ENCODE results near the gene TAAR9.
A peak's percentile ranks its signal among the peaks of the same experiment; 100 is the strongest.
"Not testable (repeated sequence)": the region's sequence is repeated elsewhere in the genome, so short reads cannot be mapped to it uniquely, and the experiment has no call there.

TAAR9 gene

GRCh38 chr6:132513831-132514545 is 24.1 kb upstream of the TAAR9 start:
- DNase-seq = no peak

GRCh38 chr6:132515386-132515785 is 22.7 kb upstream of the TAAR9 start:
- no peak for DNase-seq

- no peak for DNase-seq
These were observed 17.1 kb upstream of the TAAR9 start for GRCh38 chr6:132520953-132521352.

GRCh38 chr6:132524646-132525045 is 13.4 kb upstream of the TAAR9 start:
- no peak for DNase-seq

GRCh38 chr6:132525866-132526265 is 12.2 kb upstream of the TAAR9 start:
- DNase-seq = no peak

- DNase-seq = no peak
These were observed 11.6 kb upstream of the TAAR9 start for GRCh38 chr6:132526461-132526860.

- DNase-seq = no peak
These were observed 10.3 kb upstream of the TAAR9 start for GRCh38 chr6:132527791-132528190.

GRCh38 chr6:132530293-132530974 is 7.6 kb upstream of the TAAR9 start:
- DNase-seq = peak in 36 of 56 donors; percentile 4 to 74 (median 27)

GRCh38 chr6:132534546-132534945 is 3.5 kb upstream of the TAAR9 start:
- not testable (repeated sequence) for DNase-seq

- no peak for DNase-seq
These were observed 932 bp upstream of the TAAR9 start for GRCh38 chr6:132537145-132537544.

- no peak for DNase-seq
These were observed 6.7 kb downstream of the TAAR9 start for GRCh38 chr6:132544826-132545225.

- DNase-seq = no peak
These were observed 10.8 kb downstream of the TAAR9 start for GRCh38 chr6:132548746-132549463.

- DNase-seq = no peak
These were observed 13.1 kb downstream of the TAAR9 start for GRCh38 chr6:132551214-132551613.

GRCh38 chr6:132552372-132552771 is 14.3 kb downstream of the TAAR9 start, which contains the start of gene TAAR8:
Gene TAAR8 (plus strand): TSS chr6:132552672. CDS start chr6:132552693, 21 bp downstream.
- no peak for DNase-seq

- DNase-seq = not testable (repeated sequence)
These were observed 22.0 kb downstream of the TAAR9 start for GRCh38 chr6:132560087-132560486.

- DNase-seq = no peak
These were observed 28.3 kb downstream of the TAAR9 start for GRCh38 chr6:132566404-132566803.

GRCh38 chr6:132567566-132567965 is 29.5 kb downstream of the TAAR9 start:
- no peak for DNase-seq

- DNase-seq = no peak
These were observed 30.5 kb downstream of the TAAR9 start for GRCh38 chr6:132568611-132569010.

- DNase-seq = peak in 40 of 56 donors; percentile 1 to 84 (median 29)
These were observed 31.1 kb downstream of the TAAR9 start for GRCh38 chr6:132569170-132569569.

GRCh38 chr6:132570221-132570777 is 32.2 kb downstream of the TAAR9 start, which contains the start of gene TAAR6:
Gene TAAR6 (plus strand): TSS chr6:132570322. CDS start chr6:132570322, 0 bp downstream.
- DNase-seq = peak in 43 of 56 donors; percentile 3 to 73 (median 30)

GRCh38 chr6:132571774-132572173 is 33.7 kb downstream of the TAAR9 start:
- DNase-seq = no peak

- no peak for DNase-seq
These were observed 46.6 kb downstream of the TAAR9 start for GRCh38 chr6:132584698-132585097.

Data from amygdala (tissue), 56 donors.